Measurements from ENCODE around the gene TRIM74. TPM values are rescaled to one million over a fixed set of nuclear protein-coding genes. Genes with fewer than 3 reads are reported as not detected.
A peak's percentile ranks its signal among the peaks of the same experiment; 100 is the strongest.
"Not testable (repeated sequence)": the region's sequence is repeated elsewhere in the genome, so short reads cannot be mapped to it uniquely, and the experiment has no call there.

Gene TRIM74
- total and polyA plus RNA-seq, 8 donors = 0.15 to 1.9 (median 1.2) TPM

DNA sequence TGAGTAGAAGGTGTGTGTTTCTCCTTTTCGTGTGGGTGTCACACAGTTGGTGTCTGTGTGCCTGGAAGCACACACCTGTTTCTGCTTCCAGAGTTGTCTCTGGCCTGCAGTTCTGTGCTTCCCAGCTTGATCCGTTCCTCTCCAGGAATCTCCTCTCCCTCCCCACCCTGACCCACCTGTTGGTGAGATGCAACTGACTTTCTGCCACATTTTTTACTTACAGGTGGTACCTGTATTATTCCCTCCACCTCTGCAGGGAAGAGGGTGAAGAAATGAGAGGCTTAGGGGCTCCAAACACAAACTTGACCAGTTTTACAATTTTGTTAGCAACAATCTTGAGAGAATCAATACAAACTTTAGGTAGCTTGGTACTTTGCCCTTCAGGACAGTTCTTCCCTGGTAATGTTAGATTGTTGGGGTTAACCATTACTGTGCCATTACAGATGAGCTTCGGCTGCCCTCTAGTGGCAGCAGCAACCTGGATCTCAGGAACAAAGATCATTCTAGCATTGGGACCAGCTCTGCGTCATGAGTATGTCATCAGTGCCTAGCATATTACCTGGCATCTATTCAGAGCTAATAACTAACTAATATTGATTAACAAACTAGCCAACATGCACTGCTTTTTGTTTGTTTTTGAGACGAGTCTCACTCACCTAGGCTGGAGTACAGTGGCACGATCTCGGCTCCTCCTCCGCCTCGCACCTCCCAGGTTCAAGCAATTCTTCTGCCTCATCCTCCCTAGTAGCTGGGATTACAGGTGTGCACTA, 54.3 kb downstream of the TRIM74 start:
- WGBS, 2 donors = 35 to 37% methylated on average over 9 of the region's 9 CpGs
- H3K27me3 ChIP-seq; H3K9me3 ChIP-seq; H3K4me3 ChIP-seq; H3K4me1 ChIP-seq; intact Hi-C loops (cut with DNase I): not testable (repeated sequence)
- TF ChIP-seq, protein P1, sequence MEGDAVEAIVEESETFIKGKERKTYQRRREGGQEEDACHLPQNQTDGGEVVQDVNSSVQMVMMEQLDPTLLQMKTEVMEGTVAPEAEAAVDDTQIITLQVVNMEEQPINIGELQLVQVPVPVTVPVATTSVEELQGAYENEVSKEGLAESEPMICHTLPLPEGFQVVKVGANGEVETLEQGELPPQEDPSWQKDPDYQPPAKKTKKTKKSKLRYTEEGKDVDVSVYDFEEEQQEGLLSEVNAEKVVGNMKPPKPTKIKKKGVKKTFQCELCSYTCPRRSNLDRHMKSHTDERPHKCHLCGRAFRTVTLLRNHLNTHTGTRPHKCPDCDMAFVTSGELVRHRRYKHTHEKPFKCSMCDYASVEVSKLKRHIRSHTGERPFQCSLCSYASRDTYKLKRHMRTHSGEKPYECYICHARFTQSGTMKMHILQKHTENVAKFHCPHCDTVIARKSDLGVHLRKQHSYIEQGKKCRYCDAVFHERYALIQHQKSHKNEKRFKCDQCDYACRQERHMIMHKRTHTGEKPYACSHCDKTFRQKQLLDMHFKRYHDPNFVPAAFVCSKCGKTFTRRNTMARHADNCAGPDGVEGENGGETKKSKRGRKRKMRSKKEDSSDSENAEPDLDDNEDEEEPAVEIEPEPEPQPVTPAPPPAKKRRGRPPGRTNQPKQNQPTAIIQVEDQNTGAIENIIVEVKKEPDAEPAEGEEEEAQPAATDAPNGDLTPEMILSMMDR (IDR thresholded peaks at IDR 0.05) = peak; percentile 33 to 63 (median 42)
- ATAC-seq (peak; percentile 81 to 93 (median 91)), FAIRE-seq (peak; percentile 49), DNase-seq (peak in 5 of 6 donors; percentile 25 to 74 (median 71))
- Histone ChIP-seq H3K36me3 (peaks cover 0 to 11% (median 0%) of the 10 kb centered on the region in 3 donors), H3K27ac (peak overlapping the region in 2 of 4 donors; percentile 6 to 59)

DNA sequence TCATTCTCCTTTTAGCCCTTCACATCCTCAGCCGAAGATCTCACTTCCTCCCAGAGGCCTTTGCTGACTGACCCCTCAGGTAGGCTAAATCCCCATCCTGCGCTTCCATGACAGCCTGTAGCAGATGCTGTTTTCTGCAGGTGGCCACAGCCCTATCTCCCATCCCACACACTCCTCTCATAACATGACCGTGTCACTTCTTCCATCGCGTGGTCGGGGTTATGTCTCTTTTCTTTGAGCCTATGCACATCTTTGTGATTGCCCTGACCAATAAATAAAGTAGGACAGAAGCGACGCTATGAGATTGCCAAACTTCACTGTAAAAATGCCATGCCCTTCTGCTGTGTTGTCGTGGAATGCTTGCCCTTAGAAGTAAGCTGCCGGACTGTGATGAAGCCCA, 55.5 kb downstream of the TRIM74 start:
- intact Hi-C loops (cut with DNase I); H3K4me1 ChIP-seq: not testable (repeated sequence)

DNA sequence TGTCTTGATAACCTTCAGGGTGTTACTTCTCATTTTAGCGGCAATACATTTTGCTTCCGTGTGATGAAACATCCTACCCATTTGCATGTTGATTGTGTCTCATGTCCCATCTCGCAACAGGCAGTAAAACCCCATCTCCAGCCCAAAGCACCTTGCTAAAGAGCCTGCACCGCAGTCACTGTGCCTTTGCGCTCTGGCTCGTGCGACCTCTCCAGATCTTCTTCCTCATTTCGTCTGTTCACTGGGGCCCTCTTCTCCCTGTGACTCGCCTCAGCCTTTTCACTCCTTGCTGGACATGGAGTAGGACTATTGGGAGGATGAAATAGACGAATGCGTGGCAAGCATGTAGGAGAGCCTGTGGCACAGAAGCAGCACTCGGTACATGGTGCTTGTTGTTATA, 57.9 kb downstream of the TRIM74 start:
- H3K27ac ChIP-seq; H3K27me3 ChIP-seq; intact Hi-C loops (cut with DNase I); DNase-seq; H3K9me3 ChIP-seq; H3K4me1 ChIP-seq; ATAC-seq; H3K4me3 ChIP-seq; FAIRE-seq: not testable (repeated sequence)
- WGBS, 2 donors = 91 to 95% methylated on average over 8 to 10 of the region's 12 CpGs
- H3K36me3 ChIP-seq = peaks cover 0 to 11% (median 0%) of the 10 kb centered on the region in 3 donors

More for the DNA sequence above, 55.5 kb downstream of the TRIM74 start:
- ATAC-seq, DNase-seq, H3K4me3 ChIP-seq, H3K27ac ChIP-seq, FAIRE-seq, H3K27me3 ChIP-seq, H3K9me3 ChIP-seq: not testable (repeated sequence)
- WGBS, 2 donors = 84 to 93% methylated on average over 10 of the region's 10 CpGs
- H3K36me3 ChIP-seq = peaks cover 0 to 11% (median 0%) of the 10 kb centered on the region in 3 donors

Other genes starting within 250 kb of the TRIM74 start
- gene TYW1B, start 141.3 kb downstream of the TRIM74 start, total RNA-seq = 1 to 10 TPM in 5 of 6 donors, under 1 TPM in 1; 0.92 to 5.7 (median 1.8) TPM
- gene TYW1B, start 141.3 kb downstream of the TRIM74 start, polyA plus RNA-seq = 1 to 10 TPM; 1.3 to 2.1 TPM
- 10 to 100 TPM; 11.9 to 19.0 (median 17.1) TPM for gene POM121, start 44.4 kb downstream of the TRIM74 start, total RNA-seq
- gene POM121, start 44.4 kb downstream of the TRIM74 start, polyA plus RNA-seq = 10 to 100 TPM; 14.8 to 16.0 TPM
- not detected for gene SPDYE8, start 60.3 kb upstream of the TRIM74 start, total RNA-seq
- gene SPDYE8, start 60.3 kb upstream of the TRIM74 start, polyA plus RNA-seq = not detected
- gene SPDYE11, start 88.4 kb upstream of the TRIM74 start, total RNA-seq = not detected
- gene SPDYE11, start 88.4 kb upstream of the TRIM74 start, polyA plus RNA-seq = not detected
- gene SPDYE9, start 116.6 kb upstream of the TRIM74 start, total RNA-seq = not detected
- gene SPDYE9, start 116.6 kb upstream of the TRIM74 start, polyA plus RNA-seq = not detected